WTC11 (cell line): ENCODE measurements around the gene FXN.

Source experiments
- CBFB ChIP-seq: sonication (generic); formaldehyde crosslinking; IDR thresholded peaks from 2 replicates; pipeline ENCODE4 v1.8.1; 2022; ENCODE audit warnings: mild to moderate bottlenecking, low read depth, missing genetic modification reagents
- CTCF ChIP-seq: fragments of 200-600 bp; IDR thresholded peaks from 2 replicates; pipeline ENCODE4 v1.8.0; 2022; ENCODE audit warnings: antibody characterized with exemption
- E2F5 ChIP-seq: sonication (generic); formaldehyde crosslinking; IDR thresholded peaks from 2 replicates; pipeline ENCODE4 v1.8.1; 2022; ENCODE audit warnings: mild to moderate bottlenecking, moderate library complexity, missing genetic modification reagents
- TEAD4 ChIP-seq: sonication (generic); formaldehyde crosslinking; IDR thresholded peaks from 2 replicates; pipeline ENCODE4 v1.8.0; 2022; ENCODE audit warnings: mild to moderate bottlenecking, missing genetic modification reagents

GRCh38 chr9:69030851-69031645 is 4.5 kb upstream of the FXN start:
- TF ChIP-seq TEAD4 (CRISPR knock-in tag) (no peak), CTCF (no peak), CBFB (CRISPR knock-in tag) (no peak), E2F5 (CRISPR knock-in tag) (no peak)
